22Rv1 (cell line): ENCODE data around the gene TRIM77.

Experiments
- ZFX ChIP-seq: fragments of 450-650 bp; IDR thresholded peaks from 2 replicates; pipeline ENCODE4 v1.6.1; 2017; ENCODE audit warnings: antibody characterized with exemption, borderline replicate concordance
- TF ChIP-seq, protein P1 (sequence below): fragments of 450-650 bp; IDR thresholded peaks from 2 replicates; pipeline ENCODE4 v1.5.1; 2017; ENCODE audit warnings: mild to moderate bottlenecking

DNA sequence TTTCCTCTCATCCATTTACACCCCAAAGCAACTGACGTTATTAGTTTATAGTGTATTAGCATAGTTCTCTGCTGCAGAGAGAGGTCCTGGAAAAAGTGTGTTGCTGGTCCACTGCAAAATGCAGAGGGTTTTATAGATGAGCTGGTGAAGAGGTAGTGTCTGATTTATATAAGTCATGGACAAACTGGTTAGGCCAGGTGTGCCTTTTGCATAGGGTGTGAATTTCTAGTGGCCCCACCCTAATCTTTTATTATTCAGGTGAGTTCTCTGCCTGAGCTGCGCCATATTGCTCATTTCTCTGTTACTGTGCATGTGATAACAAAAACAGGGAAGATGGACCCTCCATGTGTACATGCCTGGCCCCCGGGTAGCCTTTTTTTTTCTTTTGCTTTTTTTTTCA lies 43.1 kb upstream of the TRIM77 start:
- TF ChIP-seq, protein P1, sequence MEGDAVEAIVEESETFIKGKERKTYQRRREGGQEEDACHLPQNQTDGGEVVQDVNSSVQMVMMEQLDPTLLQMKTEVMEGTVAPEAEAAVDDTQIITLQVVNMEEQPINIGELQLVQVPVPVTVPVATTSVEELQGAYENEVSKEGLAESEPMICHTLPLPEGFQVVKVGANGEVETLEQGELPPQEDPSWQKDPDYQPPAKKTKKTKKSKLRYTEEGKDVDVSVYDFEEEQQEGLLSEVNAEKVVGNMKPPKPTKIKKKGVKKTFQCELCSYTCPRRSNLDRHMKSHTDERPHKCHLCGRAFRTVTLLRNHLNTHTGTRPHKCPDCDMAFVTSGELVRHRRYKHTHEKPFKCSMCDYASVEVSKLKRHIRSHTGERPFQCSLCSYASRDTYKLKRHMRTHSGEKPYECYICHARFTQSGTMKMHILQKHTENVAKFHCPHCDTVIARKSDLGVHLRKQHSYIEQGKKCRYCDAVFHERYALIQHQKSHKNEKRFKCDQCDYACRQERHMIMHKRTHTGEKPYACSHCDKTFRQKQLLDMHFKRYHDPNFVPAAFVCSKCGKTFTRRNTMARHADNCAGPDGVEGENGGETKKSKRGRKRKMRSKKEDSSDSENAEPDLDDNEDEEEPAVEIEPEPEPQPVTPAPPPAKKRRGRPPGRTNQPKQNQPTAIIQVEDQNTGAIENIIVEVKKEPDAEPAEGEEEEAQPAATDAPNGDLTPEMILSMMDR, result no peak
- TF ChIP-seq ZFX, result no peak
